ENCODE data around the gene LAYN.

Gene LAYN

DNA sequence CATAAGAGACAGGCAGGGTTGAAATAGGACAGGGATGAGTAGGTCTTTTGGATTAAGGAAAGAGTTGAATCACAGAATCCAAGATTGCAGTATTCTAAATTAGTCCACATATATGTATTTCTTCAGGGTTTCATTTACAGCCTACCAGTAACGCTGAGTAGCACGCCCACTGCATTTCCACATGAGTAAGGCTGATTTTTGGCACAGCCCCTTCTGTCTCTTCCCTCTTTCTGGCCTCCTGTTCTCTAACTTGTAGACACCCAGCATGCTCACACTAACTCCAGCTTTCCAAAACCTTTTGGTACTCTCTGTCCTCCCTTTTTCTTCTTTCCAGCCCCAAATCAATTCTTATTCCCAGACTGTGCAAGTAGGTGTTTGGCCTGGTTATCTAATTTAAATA is 58.0 kb downstream of the LAYN start:
- DNase-seq: no peak

DNA sequence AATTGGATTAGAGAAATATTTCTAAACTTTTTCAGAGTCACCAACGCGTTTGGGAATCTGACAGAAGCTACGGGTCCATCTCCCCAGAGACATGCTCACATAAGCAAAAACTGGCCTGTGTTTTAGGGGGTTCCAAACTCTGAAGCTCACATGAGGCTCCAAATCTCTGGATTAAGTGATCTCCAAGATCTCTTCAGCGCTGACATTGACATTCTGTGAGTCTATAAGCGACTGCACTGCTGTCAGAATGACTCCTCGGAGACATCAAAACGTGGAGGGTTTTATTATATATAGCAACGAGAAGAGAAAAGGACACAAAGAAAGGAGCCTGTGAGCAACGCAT is 61.1 kb downstream of the LAYN start:
- no peak for DNase-seq

DNA sequence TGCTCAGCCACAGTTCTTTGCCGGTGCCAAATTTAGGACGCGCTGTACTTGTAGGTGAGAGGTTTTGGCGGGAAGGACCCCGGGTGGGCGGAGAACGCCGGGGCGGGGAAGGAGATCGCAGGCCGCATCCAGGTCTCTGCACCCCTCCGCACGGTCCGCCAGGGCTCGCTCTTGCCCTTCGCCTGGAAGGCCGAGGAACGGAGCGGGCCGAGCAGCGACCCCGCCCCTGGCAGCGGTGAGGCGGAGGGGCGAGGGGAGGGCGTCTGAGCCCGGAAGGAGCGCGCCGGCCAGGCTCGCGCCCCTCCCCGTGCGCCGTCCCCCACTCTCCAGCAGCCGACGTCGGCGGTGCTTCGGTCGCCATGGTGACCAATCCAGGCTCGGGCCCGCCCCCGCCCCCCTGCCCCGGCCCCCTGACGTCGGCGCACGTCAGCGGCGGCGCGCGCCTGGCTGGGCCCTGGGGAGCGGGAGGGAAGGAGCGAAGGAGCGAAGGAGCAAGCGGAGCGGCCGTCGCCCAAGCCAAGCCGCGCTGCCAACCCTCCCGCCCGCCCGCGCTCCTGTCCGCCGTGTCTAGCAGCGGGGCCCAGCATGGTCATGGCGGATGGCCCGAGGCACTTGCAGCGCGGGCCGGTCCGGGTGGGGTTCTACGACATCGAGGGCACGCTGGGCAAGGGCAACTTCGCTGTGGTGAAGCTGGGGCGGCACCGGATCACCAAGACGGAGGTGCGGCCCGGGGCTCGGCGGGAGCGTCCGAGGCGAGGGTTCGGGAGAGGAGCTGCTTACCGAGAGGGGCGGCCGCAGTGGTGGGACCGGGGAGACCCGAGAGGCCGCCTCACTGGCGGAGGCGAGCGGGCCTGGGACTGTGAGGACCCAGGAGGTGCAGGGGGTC is 61.7 kb downstream of the LAYN start, which contains the start of gene SIK2:
Gene SIK2 (plus strand): TSS at position 471 of the 886 bp plus-strand sequence. CDS start 115 bp downstream, at position 586.
- DNase-seq: peak; percentile 80

GRCh38 chr11:111602865-111603610 is 62.5 kb downstream of the LAYN start:
- no peak for DNase-seq

- DNase-seq: no peak
These were observed 63.2 kb downstream of the LAYN start for GRCh38 chr11:111603611-111604130.

DNA sequence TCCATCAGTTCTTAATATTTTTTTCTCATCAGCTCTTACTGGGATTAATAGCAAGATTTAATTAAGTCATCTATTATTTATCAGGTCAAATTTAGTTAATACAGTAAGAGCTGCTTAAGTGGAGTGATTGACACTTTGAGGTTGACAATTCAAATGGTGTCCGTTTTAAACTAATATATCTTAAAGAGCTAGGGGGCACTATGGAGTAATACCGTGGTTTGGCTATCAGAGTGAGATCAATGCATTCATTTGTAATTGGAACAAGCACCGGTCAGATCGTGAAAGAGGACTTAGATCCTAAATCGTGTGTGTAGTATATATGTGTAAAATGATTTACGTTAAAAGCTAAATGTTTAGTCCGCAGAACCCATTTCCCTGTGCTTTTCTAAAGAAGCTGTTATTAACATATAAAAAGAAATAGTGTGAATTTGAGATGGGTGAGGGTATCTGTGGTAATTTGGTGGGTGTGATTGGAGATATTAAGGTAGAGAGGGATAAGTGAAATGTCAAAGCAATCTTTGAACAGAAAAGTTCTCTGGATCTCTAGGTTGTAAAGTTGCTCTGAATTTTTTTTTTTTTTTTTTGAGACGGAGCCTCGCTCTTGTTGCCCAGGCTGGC is 64.0 kb downstream of the LAYN start:
- DNase-seq: no peak

- no peak for DNase-seq
These were observed 65.2 kb downstream of the LAYN start for GRCh38 chr11:111605681-111606080.

GRCh38 chr11:111606986-111607385 is 66.5 kb downstream of the LAYN start:
- DNase-seq: no peak

DNA sequence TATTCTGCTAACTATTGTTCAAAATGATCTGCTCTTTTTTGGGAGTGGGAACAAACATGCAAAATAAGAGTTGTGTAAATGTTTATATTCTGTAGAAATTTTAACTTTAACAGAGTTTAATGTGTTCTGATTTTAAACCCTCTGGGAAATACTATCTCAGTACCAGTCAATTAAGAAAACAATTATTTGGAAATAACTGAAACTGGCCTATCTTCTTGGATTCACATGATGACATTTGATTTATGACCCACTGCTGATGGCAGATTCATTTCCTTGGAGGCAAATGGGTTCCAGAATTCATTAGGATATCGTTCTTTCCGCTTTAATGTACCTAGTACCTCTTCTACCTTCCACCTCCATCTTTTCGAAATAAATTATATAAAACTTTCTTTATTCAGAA is 67.2 kb downstream of the LAYN start:
- DNase-seq: no peak

Data from activated effector memory CD4-positive, alpha-beta T cell treated with Interleukin-2 at 50 U/mL for 16 hours (primary cell).